ENCODE results near the gene ZNF443.
"Not testable (repeated sequence)": the region's sequence is repeated elsewhere in the genome, so short reads cannot be mapped to it uniquely, and the experiment has no call there.

Gene ZNF443

DNA sequence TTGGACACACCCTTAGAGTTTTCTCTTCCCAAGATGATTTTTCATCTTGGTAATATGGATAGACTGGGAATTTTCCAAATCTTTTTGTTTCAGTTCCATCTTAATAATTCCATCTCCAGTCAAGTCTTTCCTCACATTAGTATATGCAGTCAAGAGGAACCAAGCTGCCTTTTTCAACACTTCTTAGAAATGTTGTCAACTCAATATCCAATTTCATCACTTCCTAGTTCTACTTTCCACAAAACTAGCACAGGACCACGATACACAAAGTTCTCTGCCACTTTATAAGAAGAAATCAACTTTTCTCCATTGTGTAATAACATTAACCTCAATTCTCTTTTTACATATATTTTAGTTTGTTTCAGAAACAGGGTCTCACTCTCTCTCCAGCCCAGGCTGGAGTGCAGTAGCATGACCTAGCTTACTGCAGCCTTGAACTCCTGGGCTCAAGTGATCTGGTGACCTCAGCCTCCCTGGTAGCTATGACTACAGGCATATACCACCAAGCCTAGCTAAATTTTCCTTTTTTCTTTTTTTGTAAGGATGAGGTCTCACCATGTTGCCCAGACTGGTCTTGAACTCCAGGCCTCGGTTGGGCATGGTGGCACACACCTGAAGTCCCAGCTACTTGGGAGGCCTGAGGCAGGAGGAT lies 15.5 kb downstream of the ZNF443 start:
- no peak overlapping the region for H3K27ac ChIP-seq (ENCODE audit: insufficient read depth, low read length, poor library complexity, severe bottlenecking)
- H3K36me3 ChIP-seq (ENCODE audit: control insufficient read depth, insufficient read depth, low read length): peaks cover under 1% of the 10 kb centered on the region
- no peak overlapping the region for H3K4me3 ChIP-seq (ENCODE audit: insufficient read depth, low read depth, low read length, poor library complexity, severe bottlenecking)
- H3K4me1 ChIP-seq (ENCODE audit: control insufficient read depth, insufficient read depth, low read length, poor library complexity, severe bottlenecking): no peaks in the 10 kb centered on the region
- no peaks in the 10 kb centered on the region for H3K9me3 ChIP-seq (ENCODE audit: control insufficient read depth, low read length)
- H3K27me3 ChIP-seq (replicated peaks; ENCODE audit: control insufficient read depth, insufficient read depth, low read length, poor library complexity, severe bottlenecking): no peaks in the 10 kb centered on the region
- no peak for DNase-seq

DNA sequence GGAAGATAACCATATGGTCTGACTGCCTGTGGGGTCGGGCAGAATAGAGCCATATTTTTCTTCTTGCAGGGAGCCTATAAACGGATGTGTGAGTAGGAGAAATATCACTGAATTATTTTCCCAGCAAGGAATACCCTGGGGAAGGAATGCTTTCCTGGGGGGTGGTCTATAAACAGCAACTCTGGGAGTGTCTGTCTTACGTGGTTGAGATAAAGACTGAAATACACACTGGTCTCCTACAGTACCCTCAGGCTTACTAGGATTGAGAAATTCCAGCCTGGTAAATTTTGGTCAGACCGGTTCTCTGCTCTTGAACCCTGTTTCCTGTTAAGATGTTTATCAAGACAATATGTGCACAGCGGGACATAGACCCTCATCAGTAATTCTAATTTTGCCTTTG lies 23.5 kb downstream of the ZNF443 start:
- not testable (repeated sequence) for H3K27ac ChIP-seq (ENCODE audit: insufficient read depth, low read length, poor library complexity, severe bottlenecking); DNase-seq; H3K36me3 ChIP-seq (ENCODE audit: control insufficient read depth, insufficient read depth, low read length); H3K27me3 ChIP-seq (replicated peaks; ENCODE audit: control insufficient read depth, insufficient read depth, low read length, poor library complexity, severe bottlenecking); H3K4me3 ChIP-seq (ENCODE audit: insufficient read depth, low read depth, low read length, poor library complexity, severe bottlenecking); H3K4me1 ChIP-seq (ENCODE audit: control insufficient read depth, insufficient read depth, low read length, poor library complexity, severe bottlenecking); H3K9me3 ChIP-seq (ENCODE audit: control insufficient read depth, low read length)

DNA sequence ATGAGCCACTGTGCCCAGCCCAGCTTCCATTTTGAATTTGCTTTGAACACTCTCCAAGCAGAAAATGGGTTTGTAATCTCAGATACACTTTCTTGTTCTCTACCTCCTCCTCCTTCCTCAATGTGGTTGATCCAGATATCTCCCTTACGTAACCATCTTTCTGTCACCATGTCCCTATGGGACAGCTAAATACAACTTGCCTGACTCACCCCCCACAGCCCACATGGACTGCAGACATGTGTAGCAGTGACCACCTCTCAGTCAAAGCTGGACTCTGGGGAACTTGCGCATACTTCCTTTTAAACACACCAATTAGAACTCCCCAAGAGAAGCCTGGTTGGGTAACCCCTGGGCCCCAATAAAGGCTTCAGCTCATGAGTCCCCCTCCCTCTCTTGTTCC lies 28.9 kb downstream of the ZNF443 start:
- H3K36me3 ChIP-seq (ENCODE audit: control insufficient read depth, insufficient read depth, low read length): no peaks in the 10 kb centered on the region
- no peaks in the 10 kb centered on the region for H3K9me3 ChIP-seq (ENCODE audit: control insufficient read depth, low read length)
- no peak for DNase-seq

GRCh38 chr19:12400633-12401502 lies 40.0 kb downstream of the ZNF443 start, which contains the start of gene ZNF799:
Gene ZNF799 (minus strand): TSS chr19:12401271. CDS start chr19:12401070, 201 bp downstream.
- H3K36me3 ChIP-seq (ENCODE audit: control insufficient read depth, insufficient read depth, low read length): no peaks in the 10 kb centered on the region
- no peaks in the 10 kb centered on the region for H3K4me1 ChIP-seq (ENCODE audit: control insufficient read depth, insufficient read depth, low read length, poor library complexity, severe bottlenecking)
- DNase-seq: peak; percentile 56 to 72 (median 66)
- H3K27ac ChIP-seq (ENCODE audit: insufficient read depth, low read length, poor library complexity, severe bottlenecking): peak within 1 kb of the TSS; percentile 66
- peak within 1 kb of the TSS; percentile 97 for H3K4me3 ChIP-seq (ENCODE audit: insufficient read depth, low read depth, low read length, poor library complexity, severe bottlenecking)
- H3K27me3 ChIP-seq (replicated peaks; ENCODE audit: control insufficient read depth, insufficient read depth, low read length, poor library complexity, severe bottlenecking): no peaks in the 10 kb centered on the region
- no peaks in the 10 kb centered on the region for H3K9me3 ChIP-seq (ENCODE audit: control insufficient read depth, low read length)

More for the DNA sequence above, 28.9 kb downstream of the ZNF443 start:
- H3K4me1 ChIP-seq (ENCODE audit: control insufficient read depth, insufficient read depth, low read length, poor library complexity, severe bottlenecking): no peaks in the 10 kb centered on the region
- no peak overlapping the region for H3K4me3 ChIP-seq (ENCODE audit: insufficient read depth, low read depth, low read length, poor library complexity, severe bottlenecking)
- no peaks in the 10 kb centered on the region for H3K27me3 ChIP-seq (replicated peaks; ENCODE audit: control insufficient read depth, insufficient read depth, low read length, poor library complexity, severe bottlenecking)
- no peak overlapping the region for H3K27ac ChIP-seq (ENCODE audit: insufficient read depth, low read length, poor library complexity, severe bottlenecking)

DNA sequence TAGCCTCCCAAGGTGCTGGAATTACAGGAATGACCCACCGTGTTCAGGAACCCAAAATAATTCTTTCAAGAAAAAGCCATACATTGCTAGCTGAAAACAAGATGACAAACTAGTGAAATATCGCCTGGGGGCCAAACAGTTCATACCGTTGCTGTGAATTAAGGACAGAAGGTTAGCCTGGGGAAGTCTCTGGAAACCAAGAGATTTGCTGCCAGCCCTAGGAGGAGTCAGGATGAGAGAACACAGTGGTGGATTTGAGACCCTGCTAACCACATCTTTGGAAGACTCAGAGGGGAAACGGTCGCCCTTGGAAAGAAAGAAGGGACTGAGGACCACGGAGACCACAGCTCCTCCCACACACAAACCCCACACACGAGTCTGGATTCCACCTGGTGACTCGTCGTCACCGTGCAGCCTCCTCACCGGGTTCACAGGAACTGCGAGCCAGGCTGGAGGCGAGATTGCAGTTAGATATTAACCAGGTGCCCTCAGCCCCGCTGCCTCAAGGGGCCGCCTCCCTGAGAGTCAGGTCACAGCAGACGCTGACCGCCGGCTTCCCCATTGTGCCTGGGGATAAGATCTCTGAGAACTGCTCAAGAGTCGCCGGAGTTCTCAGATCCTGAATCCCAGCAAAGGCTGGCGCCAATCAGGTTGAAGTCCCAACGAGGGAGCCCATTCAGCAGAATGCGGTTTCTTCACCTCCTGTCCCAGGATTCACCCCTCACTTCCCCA lies 40.8 kb downstream of the ZNF443 start:
- H3K27me3 ChIP-seq (replicated peaks; ENCODE audit: control insufficient read depth, insufficient read depth, low read length, poor library complexity, severe bottlenecking); H3K27ac ChIP-seq (ENCODE audit: insufficient read depth, low read length, poor library complexity, severe bottlenecking); DNase-seq; H3K36me3 ChIP-seq (ENCODE audit: control insufficient read depth, insufficient read depth, low read length); H3K4me1 ChIP-seq (ENCODE audit: control insufficient read depth, insufficient read depth, low read length, poor library complexity, severe bottlenecking); H3K9me3 ChIP-seq (ENCODE audit: control insufficient read depth, low read length): not testable (repeated sequence)
- H3K4me3 ChIP-seq (ENCODE audit: insufficient read depth, low read depth, low read length, poor library complexity, severe bottlenecking): peak overlapping the region; percentile 97

GRCh38 chr19:12391148-12391547 lies 49.7 kb downstream of the ZNF443 start:
- DNase-seq; H3K9me3 ChIP-seq (ENCODE audit: control insufficient read depth, low read length); H3K4me3 ChIP-seq (ENCODE audit: insufficient read depth, low read depth, low read length, poor library complexity, severe bottlenecking); H3K4me1 ChIP-seq (ENCODE audit: control insufficient read depth, insufficient read depth, low read length, poor library complexity, severe bottlenecking); H3K27me3 ChIP-seq (replicated peaks; ENCODE audit: control insufficient read depth, insufficient read depth, low read length, poor library complexity, severe bottlenecking); H3K27ac ChIP-seq (ENCODE audit: insufficient read depth, low read length, poor library complexity, severe bottlenecking): not testable (repeated sequence)
- peaks cover 14% of the 10 kb centered on the region for H3K36me3 ChIP-seq (ENCODE audit: control insufficient read depth, insufficient read depth, low read length)

DNA sequence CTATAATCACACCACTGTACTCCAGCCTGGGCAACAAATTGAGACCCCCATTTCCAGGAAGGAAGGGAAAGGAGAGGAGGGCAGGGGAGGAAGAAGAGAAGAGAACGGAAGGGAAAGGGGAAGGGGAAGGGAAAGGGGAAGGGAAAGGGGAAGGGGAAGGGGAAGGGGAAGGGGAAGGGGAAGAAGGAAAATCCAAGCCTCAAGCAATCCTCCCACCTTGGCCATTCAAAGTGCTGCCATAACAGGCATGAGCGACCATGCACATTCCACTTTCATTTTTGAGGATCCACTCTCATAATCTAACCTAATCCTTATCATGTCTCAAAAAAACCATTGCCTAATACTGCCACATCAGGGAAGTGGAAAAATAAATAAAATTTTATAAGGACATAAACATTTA lies 54.5 kb downstream of the ZNF443 start:
- H3K4me1 ChIP-seq (ENCODE audit: control insufficient read depth, insufficient read depth, low read length, poor library complexity, severe bottlenecking); DNase-seq; H3K4me3 ChIP-seq (ENCODE audit: insufficient read depth, low read depth, low read length, poor library complexity, severe bottlenecking); H3K27me3 ChIP-seq (replicated peaks; ENCODE audit: control insufficient read depth, insufficient read depth, low read length, poor library complexity, severe bottlenecking); H3K27ac ChIP-seq (ENCODE audit: insufficient read depth, low read length, poor library complexity, severe bottlenecking); H3K36me3 ChIP-seq (ENCODE audit: control insufficient read depth, insufficient read depth, low read length): not testable (repeated sequence)
- H3K9me3 ChIP-seq (ENCODE audit: control insufficient read depth, low read length): peaks cover 11% of the 10 kb centered on the region

GRCh38 chr19:12380444-12380737 lies 60.4 kb downstream of the ZNF443 start:
- no peak overlapping the region for H3K27ac ChIP-seq (ENCODE audit: insufficient read depth, low read length, poor library complexity, severe bottlenecking)
- no peaks in the 10 kb centered on the region for H3K27me3 ChIP-seq (replicated peaks; ENCODE audit: control insufficient read depth, insufficient read depth, low read length, poor library complexity, severe bottlenecking)
- no peaks in the 10 kb centered on the region for H3K4me1 ChIP-seq (ENCODE audit: control insufficient read depth, insufficient read depth, low read length, poor library complexity, severe bottlenecking)
- DNase-seq: no peak
- H3K4me3 ChIP-seq (ENCODE audit: insufficient read depth, low read depth, low read length, poor library complexity, severe bottlenecking): no peak overlapping the region
- no peaks in the 10 kb centered on the region for H3K36me3 ChIP-seq (ENCODE audit: control insufficient read depth, insufficient read depth, low read length)
- H3K9me3 ChIP-seq (ENCODE audit: control insufficient read depth, low read length): peaks cover 21% of the 10 kb centered on the region

- H3K27me3 ChIP-seq (replicated peaks; ENCODE audit: control insufficient read depth, insufficient read depth, low read length, poor library complexity, severe bottlenecking): no peaks in the 10 kb centered on the region
- H3K9me3 ChIP-seq (ENCODE audit: control insufficient read depth, low read length): peaks cover 21% of the 10 kb centered on the region
- H3K4me3 ChIP-seq (ENCODE audit: insufficient read depth, low read depth, low read length, poor library complexity, severe bottlenecking): no peak overlapping the region
- no peak for DNase-seq
- no peak overlapping the region for H3K27ac ChIP-seq (ENCODE audit: insufficient read depth, low read length, poor library complexity, severe bottlenecking)
- H3K4me1 ChIP-seq (ENCODE audit: control insufficient read depth, insufficient read depth, low read length, poor library complexity, severe bottlenecking): no peaks in the 10 kb centered on the region
- no peaks in the 10 kb centered on the region for H3K36me3 ChIP-seq (ENCODE audit: control insufficient read depth, insufficient read depth, low read length)
Measured at GRCh38 chr19:12379732-12380443, 60.9 kb downstream of the ZNF443 start.
